ENCODE data around the gene MDP1.
"Not testable (repeated sequence)": the region's sequence is repeated elsewhere in the genome, so short reads cannot be mapped to it uniquely, and the experiment has no call there.

DNA sequence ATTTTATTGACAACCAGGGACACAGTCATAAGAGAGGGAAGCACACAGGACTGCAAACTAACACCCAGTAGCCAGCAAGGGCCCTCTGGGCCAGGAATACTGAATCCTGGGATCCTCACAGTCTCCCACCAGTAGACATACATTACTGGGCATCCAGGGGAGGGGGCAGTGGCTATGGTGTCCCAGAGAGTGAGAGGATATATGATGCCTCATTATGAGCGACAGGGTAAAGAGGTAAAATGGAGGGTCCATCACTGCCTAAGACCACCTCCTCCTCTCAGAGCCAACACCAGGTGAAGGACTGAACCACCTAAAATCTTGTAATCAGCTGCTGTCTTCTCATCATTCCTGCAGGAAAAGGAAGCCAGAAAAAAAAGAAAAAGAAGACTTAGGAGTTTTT lies 1.0 kb upstream of the MDP1 start:
- TF ChIP-seq, protein P1, sequence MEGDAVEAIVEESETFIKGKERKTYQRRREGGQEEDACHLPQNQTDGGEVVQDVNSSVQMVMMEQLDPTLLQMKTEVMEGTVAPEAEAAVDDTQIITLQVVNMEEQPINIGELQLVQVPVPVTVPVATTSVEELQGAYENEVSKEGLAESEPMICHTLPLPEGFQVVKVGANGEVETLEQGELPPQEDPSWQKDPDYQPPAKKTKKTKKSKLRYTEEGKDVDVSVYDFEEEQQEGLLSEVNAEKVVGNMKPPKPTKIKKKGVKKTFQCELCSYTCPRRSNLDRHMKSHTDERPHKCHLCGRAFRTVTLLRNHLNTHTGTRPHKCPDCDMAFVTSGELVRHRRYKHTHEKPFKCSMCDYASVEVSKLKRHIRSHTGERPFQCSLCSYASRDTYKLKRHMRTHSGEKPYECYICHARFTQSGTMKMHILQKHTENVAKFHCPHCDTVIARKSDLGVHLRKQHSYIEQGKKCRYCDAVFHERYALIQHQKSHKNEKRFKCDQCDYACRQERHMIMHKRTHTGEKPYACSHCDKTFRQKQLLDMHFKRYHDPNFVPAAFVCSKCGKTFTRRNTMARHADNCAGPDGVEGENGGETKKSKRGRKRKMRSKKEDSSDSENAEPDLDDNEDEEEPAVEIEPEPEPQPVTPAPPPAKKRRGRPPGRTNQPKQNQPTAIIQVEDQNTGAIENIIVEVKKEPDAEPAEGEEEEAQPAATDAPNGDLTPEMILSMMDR (IDR thresholded peaks at IDR 0.05; ENCODE audit: low read depth, low read length) = not testable (repeated sequence)
- not testable (repeated sequence) for TF ChIP-seq POLR2A (IDR thresholded peaks at IDR 0.05; ENCODE audit: extremely low read depth, insufficient read length); MYC (IDR thresholded peaks at IDR 0.05; ENCODE audit: low read depth, low read length)

Measured in NB4 (cell line).